Endothelial cell of umbilical vein (primary cell): ENCODE measurements around the gene SPTLC2. TPM values are rescaled to one million over a fixed set of nuclear protein-coding genes. Genes with fewer than 3 reads are reported as not detected.

ENCODE experiments used
- BruUV-seq: library from RNA; stranded (reverse); fragments of 400-500 nt; replicated peaks from 2 replicates; lab custom pipeline; 2021; lab: Mats Ljungman, UMichigan
- CTCF ChIA-PET: fragments of 300-600, 350-600 bp; sonication (Branson Sonifier 250); formaldehyde crosslinking; loops from one replicate; lab custom pipeline; 2021; ENCODE audit warnings: antibody characterized with exemption, inconsistent platforms; lab: Charles Lee
- POLR2A ChIA-PET: fragments of 300-600, 350-600 bp; sonication (Branson Sonifier 250); formaldehyde crosslinking; loops from one replicate; lab custom pipeline; 2021; ENCODE audit warnings: antibody characterized with exemption, inconsistent platforms; lab: Charles Lee
- DNase-seq: peaks from one replicate; pipeline ENCODE4 v3.0.0-alpha.2; 2011; ENCODE audit warnings: low read depth, low spot score
- FAIRE-seq: peaks from 2 replicates; lab custom pipeline; 2011; peaks lifted over from hg19 to GRCh38; lab: Jason Lieb, UNC
- H2AFZ ChIP-seq: 2 replicates; pipeline ENCODE4 v1.6.0; 2012; ENCODE audit warnings: low read depth, low read length, control low read depth, inconsistent platforms
- H3K27ac ChIP-seq: 2 replicates; pipeline ENCODE4 v1.5.1; 2011; ENCODE audit warnings: low read depth, mild to moderate bottlenecking, control low read depth, low read length, moderate library complexity; ENCODE audit not compliant: insufficient read depth
- H3K27me3 ChIP-seq, 2 experiments: 2 replicates each; pipeline versions ENCODE4 v1.6.0 to v1.6.1; 2011; ENCODE audit warnings: low read length in 2 of 2, mixed read lengths in 1 of 2; ENCODE audit not compliant: control insufficient read depth in 2 of 2, insufficient read depth in 2 of 2
- H3K36me3 ChIP-seq, 2 experiments: 2 replicates in 1 of 2; 3 replicates in 1 of 2; pipeline ENCODE4 v1.5.1; 2011; ENCODE audit warnings: low read length in 2 of 2, mild to moderate bottlenecking in 1 of 2, moderate library complexity in 1 of 2; ENCODE audit not compliant: control insufficient read depth in 2 of 2, insufficient read depth in 2 of 2; ENCODE audit errors: extremely low read depth in 1 of 2
- H3K4me1 ChIP-seq: 3 replicates; pipeline ENCODE4 v1.5.1; 2011; ENCODE audit warnings: mild to moderate bottlenecking, low read length; ENCODE audit not compliant: control insufficient read depth, insufficient read depth; ENCODE audit errors: extremely low read depth
- H3K4me2 ChIP-seq: 2 replicates; pipeline ENCODE4 v1.6.1; 2011; ENCODE audit warnings: low read length, control low read depth, mixed read lengths; ENCODE audit not compliant: insufficient read depth
- H3K4me3 ChIP-seq, 3 experiments: fragments of 200-600 bp in 1 of 3; sonication (generic), shearing (Covaris generic) in 1 of 3; replicated peaks in 1 of 3; 2 replicates each; pipeline ENCODE4 v1.5.1; 2011 to 2016; ENCODE audit warnings: control low read depth in 3 of 3, low read length in 3 of 3, mild to moderate bottlenecking in 2 of 3, inconsistent platforms in 1 of 3, low read depth in 1 of 3, moderate library complexity in 1 of 3; ENCODE audit not compliant: insufficient read depth in 1 of 3
- H3K79me2 ChIP-seq: 2 replicates; pipeline ENCODE4 v1.6.0; 2012; ENCODE audit warnings: low read length, inconsistent platforms; ENCODE audit not compliant: control insufficient read depth, insufficient read depth
- H3K9ac ChIP-seq: replicated peaks from 2 replicates; pipeline ENCODE3; 2011; ENCODE audit warnings: low read length, control low read depth; ENCODE audit not compliant: insufficient read depth; ENCODE audit errors: extremely low read depth
- H3K9me1 ChIP-seq: replicated peaks from 3 replicates; pipeline ENCODE4 v1.6.0; 2011; ENCODE audit warnings: mild to moderate bottlenecking, low read length; ENCODE audit not compliant: control insufficient read depth, insufficient read depth; ENCODE audit errors: extremely low read depth
- H3K9me3 ChIP-seq: replicated peaks from 2 replicates; pipeline ENCODE4 v1.5.1; 2012; ENCODE audit warnings: low read length, inconsistent platforms; ENCODE audit not compliant: control insufficient read depth, insufficient read depth
- H4K20me1 ChIP-seq: replicated peaks from 2 replicates; pipeline ENCODE3; 2011; ENCODE audit warnings: mild to moderate bottlenecking, low read length; ENCODE audit not compliant: control insufficient read depth, insufficient read depth; ENCODE audit errors: extremely low read depth
- CTCF ChIP-seq, 2 donors: IDR thresholded peaks; 1 replicate in 1 of 2; 2 replicates in 1 of 2; pipeline ENCODE4 v1.5.1; 2011; ENCODE audit warnings: low read length in 2 of 2, mild to moderate bottlenecking in 2 of 2, moderate library complexity in 2 of 2, control low read depth in 1 of 2, inconsistent platforms in 1 of 2, low read depth in 1 of 2; ENCODE audit not compliant: insufficient read depth in 1 of 2; ENCODE audit errors: extremely low read depth in 1 of 2
- EZH2 ChIP-seq: IDR thresholded peaks from 2 replicates; pipeline ENCODE4 v1.6.1; 2012; ENCODE audit warnings: borderline replicate concordance, low read depth, mild to moderate bottlenecking, moderate library complexity, low read length, inconsistent platforms; ENCODE audit not compliant: severe bottlenecking
- FOS ChIP-seq: IDR thresholded peaks from 2 replicates; pipeline ENCODE4 v1.6.1; 2011; ENCODE audit warnings: mild to moderate bottlenecking, low read length, moderate library complexity, borderline replicate concordance; ENCODE audit not compliant: insufficient read depth
- GATA2 ChIP-seq: IDR thresholded peaks from 2 replicates; pipeline ENCODE4 v1.7.0; 2011; ENCODE audit warnings: low read depth, mild to moderate bottlenecking, moderate library complexity, mixed read lengths, low read length; ENCODE audit not compliant: insufficient read length, insufficient read depth
- JUN ChIP-seq: IDR thresholded peaks from 2 replicates; pipeline ENCODE4 v1.6.1; 2011; ENCODE audit warnings: borderline replicate concordance, low read depth; ENCODE audit not compliant: insufficient read length, insufficient read depth
- MAX ChIP-seq: IDR thresholded peaks from 2 replicates; pipeline ENCODE4 v1.6.1; 2011; ENCODE audit not compliant: insufficient read depth, insufficient read length
- MYC ChIP-seq: IDR thresholded peaks from one replicate; pipeline ENCODE4 v1.6.1; 2011; ENCODE audit warnings: mild to moderate bottlenecking, low read depth, low read length
- POLR2A ChIP-seq: IDR thresholded peaks from 2 replicates; pipeline ENCODE4 v1.6.1; 2012; ENCODE audit warnings: low read depth, mild to moderate bottlenecking, control low read depth, low read length
- POLR2AphosphoS5 ChIP-seq: IDR thresholded peaks from 2 replicates; pipeline ENCODE4 v1.6.1; 2012; ENCODE audit warnings: low read depth, mild to moderate bottlenecking, control low read depth, low read length, moderate library complexity; ENCODE audit not compliant: insufficient read depth
- dilution Hi-C: fragments of 300-500 bp; cut with MboI; formaldehyde crosslinking; loops from one replicate; pipeline ENCODE4 v1.15.0; 2019; ENCODE audit warnings: low sequenced_read_pairs; ENCODE audit not compliant: extremely low pct_ligation_motif_present
- intact Hi-C: fragments of 100-400 bp; cut with micrococcal nuclease; formaldehyde crosslinking; loops from one replicate; pipeline ENCODE4 v1.10.0; 2022
- polyA plus RNA-seq, 4 experiments: library from polyadenylated mRNA; depleted of rRNA in 3 of 4; stranded (reverse) in 3 of 4; unstranded in 1 of 4; fragments of >200 nt; gene quantifications; 2 replicates each; pipeline versions ENCODE4 v1.2.1 to v1.2.3, GENCODE V29; 2011 to 2012; ENCODE audit warnings: missing spikeins in 1 of 4
- total RNA-seq: library from RNA; stranded (reverse); gene quantifications from 2 replicates; pipeline ENCODE4 v1.2.3, GENCODE V29; 2021

SPTLC2 gene
- total and polyA plus RNA-seq, 2 donors (not counting 3 experiments of a cell fraction or from before 2014, with no cell fraction given): 19.1 to 71.3 TPM

- CTCF ChIA-PET: no interaction called here
- Histone ChIP-seq H3K27ac (no peak overlapping the region), H4K20me1 (no peaks in the 10 kb centered on the region), H3K4me2 (no peak overlapping the region), H3K79me2 (peaks cover 8% of the 10 kb centered on the region), H3K9ac (no peak overlapping the region), H3K9me3 (no peaks in the 10 kb centered on the region), H3K4me3 (no peak overlapping the region), H3K9me1 (no peaks in the 10 kb centered on the region), H3K4me1 (peaks cover 26% of the 10 kb centered on the region), H3K27me3 (no peaks in the 10 kb centered on the region), H2AFZ (no peak overlapping the region), H3K36me3 (peaks cover 7 to 15% of the 10 kb centered on the region in 2 experiments)
- dilution Hi-C loops (no loop called here), intact Hi-C loops (no loop called here)
- no peak for DNase-seq
- POLR2A ChIA-PET: no interaction called here
- TF ChIP-seq JUN (no peak), EZH2 (no peak), GATA2 (no peak)
- no peak for FAIRE-seq
- no TSS peak for BruUV-seq
Observed at GRCh38 chr14:77544571-77544970, 71.9 kb downstream of the SPTLC2 start.

GRCh38 chr14:77543637-77544334 lies 72.7 kb downstream of the SPTLC2 start:
- Histone ChIP-seq H3K9me1 (no peaks in the 10 kb centered on the region), H2AFZ (no peak overlapping the region), H3K79me2 (peaks cover 9% of the 10 kb centered on the region), H3K4me1 (peaks cover 26% of the 10 kb centered on the region), H3K27me3 (no peaks in the 10 kb centered on the region), H3K9ac (peak overlapping the region; percentile 61), H4K20me1 (no peaks in the 10 kb centered on the region), H3K27ac (peak overlapping the region; percentile 79), H3K36me3 (peaks cover 5 to 8% of the 10 kb centered on the region in 2 experiments), H3K4me3 (no peak overlapping the region), H3K9me3 (no peaks in the 10 kb centered on the region), H3K4me2 (no peak overlapping the region)
- CTCF ChIA-PET: interaction anchor here (1.7 to 2.8 kb wide), 2 partner anchors 7 to 84 kb away, joined by 10 to 25 read pairs; no protein-coding TSS in a partner anchor
- intact Hi-C loops: loop anchor here (2.0 kb wide), 2 partner anchors 85 to 223 kb away; partner anchors contain the start of genes AHSA1, GSTZ1 and POMT2
- POLR2A ChIA-PET: no interaction called here
- DNase-seq (no peak), FAIRE-seq (no peak)
- BruUV-seq: no TSS peak
- no peak for TF ChIP-seq MAX
- no peak for TF ChIP-seq JUN
- TF ChIP-seq CTCF (IDR thresholded peaks at IDR 0.05; ENCODE audit: extremely low read depth in 1 of 2, insufficient read depth in 1 of 2, low read depth in 1 of 2, low read length in 2 of 2): no peak
- TF ChIP-seq POLR2AphosphoS5: no peak
- TF ChIP-seq GATA2: no peak
- TF ChIP-seq MYC: no peak
- no peak for TF ChIP-seq FOS
- TF ChIP-seq EZH2: no peak
- no peak for TF ChIP-seq POLR2A
- dilution Hi-C loops: no loop called here
